ENCODE measurements around the gene SKAP2.

Gene SKAP2

DNA sequence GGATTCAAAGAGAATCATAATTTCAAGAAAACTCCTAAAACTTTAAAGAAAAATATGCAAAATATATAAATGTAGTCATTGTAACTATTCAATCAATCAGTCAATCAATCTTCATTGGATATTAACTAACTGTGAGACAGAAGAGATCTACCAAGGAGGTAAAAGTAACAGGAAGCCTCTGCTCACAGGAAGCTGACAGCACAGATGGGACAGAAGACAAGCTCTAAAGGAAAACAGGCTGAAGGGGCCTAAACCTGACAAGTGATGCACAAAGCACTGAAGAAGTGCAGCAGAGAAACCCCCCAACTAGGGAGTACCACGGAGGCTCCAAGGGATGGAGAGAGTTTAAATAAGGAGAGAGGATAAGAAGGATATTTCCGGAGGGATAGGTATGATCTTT, 173.0 kb downstream of the SKAP2 start:
- DNase-seq: no peak

DNA sequence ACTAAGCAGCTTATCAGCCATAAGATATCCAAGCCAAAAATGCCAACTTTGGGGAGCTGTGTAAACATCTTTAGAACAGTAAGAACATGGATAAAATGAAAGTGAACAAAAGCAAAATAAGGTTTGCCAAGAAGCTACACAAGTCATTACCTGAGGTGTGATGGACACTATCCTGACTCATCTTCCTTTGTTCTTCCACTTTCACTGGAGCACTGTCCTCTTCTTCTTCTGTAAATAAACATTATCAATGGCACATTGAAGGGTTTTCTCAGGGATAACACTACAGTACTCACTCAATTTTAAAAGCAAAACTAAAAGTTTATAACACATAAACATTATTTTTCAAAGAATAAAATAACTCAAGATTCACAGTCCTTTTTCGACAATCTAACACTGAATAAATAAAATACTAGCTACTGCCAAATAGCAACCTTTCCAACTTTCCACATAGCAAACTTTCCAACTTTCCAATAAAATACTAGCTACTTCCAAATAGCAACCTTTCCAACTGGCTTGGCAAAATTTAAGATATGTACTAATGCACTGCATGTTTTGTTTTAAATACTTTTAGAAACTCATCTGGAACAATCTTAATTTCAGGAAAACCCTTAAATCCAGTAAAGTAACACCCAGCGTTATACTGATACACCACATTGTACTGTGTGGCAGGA, 174.1 kb downstream of the SKAP2 start:
- no peak for DNase-seq

DNA sequence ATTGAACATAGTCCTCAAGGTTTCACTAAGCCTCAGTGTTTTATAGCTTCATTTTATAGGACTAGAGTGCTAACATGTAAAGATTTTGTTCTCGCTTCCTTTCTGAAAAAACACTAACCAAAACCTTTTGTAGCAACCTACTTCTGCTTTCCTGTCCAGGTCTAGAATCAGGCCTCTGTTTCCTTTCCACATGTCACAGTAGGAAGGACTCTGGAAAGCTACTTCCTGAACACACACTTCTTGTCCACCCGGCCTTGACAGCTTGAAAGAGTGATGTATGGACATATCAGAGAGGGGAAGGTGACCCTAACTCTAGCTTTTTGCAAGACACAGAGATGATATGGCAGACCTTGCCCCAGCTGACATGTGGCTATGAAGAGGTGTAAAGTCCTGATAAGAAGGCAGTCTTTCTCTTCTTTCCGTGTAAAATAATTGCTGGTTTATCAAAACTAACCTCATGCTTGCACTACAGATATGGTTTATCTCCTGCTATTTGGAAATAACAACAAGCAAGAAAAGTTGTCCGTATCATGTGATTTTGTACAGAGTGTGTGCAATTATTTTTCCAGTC, 175.4 kb downstream of the SKAP2 start:
- DNase-seq: no peak

- DNase-seq: no peak
These were observed 176.0 kb downstream of the SKAP2 start for GRCh38 chr7:26688388-26688787.

GRCh38 chr7:26687032-26687431, 177.4 kb downstream of the SKAP2 start:
- DNase-seq: no peak

DNA sequence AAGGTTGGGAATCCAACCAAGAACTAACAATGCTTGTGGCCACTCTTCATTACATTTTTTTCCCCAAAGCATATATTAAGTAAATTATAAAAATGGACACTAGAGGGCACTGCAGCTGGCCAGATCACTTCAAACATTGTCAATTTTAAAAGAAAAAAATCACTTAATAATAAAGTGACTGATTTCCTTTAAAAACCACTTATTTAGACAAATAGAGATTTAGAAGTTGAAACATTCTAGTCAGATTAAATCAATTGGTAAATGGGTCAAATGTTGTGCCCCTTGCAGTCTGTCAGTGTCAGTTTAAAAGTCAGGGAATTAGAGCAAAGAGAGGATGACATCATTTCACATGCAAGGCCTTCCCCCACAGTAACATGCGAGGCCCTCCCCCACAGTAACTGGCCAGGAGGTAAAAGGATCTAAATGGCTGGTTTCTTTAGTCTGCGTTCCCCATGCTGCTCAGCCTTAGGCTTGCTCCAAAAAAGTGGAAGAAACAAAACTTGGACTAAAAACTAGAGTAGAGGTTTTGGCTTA, 177.9 kb downstream of the SKAP2 start:
- DNase-seq: no peak

GRCh38 chr7:26685606-26686005, 178.8 kb downstream of the SKAP2 start:
- DNase-seq: no peak

- DNase-seq: no peak
These were observed 179.9 kb downstream of the SKAP2 start for GRCh38 chr7:26684447-26684846.

- no peak for DNase-seq
These were observed 181.1 kb downstream of the SKAP2 start for GRCh38 chr7:26683277-26683676.

- DNase-seq: no peak
These were observed 182.5 kb downstream of the SKAP2 start for GRCh38 chr7:26681819-26682418.

- no peak for DNase-seq
These were observed 183.8 kb downstream of the SKAP2 start for GRCh38 chr7:26680587-26680986.

DNA sequence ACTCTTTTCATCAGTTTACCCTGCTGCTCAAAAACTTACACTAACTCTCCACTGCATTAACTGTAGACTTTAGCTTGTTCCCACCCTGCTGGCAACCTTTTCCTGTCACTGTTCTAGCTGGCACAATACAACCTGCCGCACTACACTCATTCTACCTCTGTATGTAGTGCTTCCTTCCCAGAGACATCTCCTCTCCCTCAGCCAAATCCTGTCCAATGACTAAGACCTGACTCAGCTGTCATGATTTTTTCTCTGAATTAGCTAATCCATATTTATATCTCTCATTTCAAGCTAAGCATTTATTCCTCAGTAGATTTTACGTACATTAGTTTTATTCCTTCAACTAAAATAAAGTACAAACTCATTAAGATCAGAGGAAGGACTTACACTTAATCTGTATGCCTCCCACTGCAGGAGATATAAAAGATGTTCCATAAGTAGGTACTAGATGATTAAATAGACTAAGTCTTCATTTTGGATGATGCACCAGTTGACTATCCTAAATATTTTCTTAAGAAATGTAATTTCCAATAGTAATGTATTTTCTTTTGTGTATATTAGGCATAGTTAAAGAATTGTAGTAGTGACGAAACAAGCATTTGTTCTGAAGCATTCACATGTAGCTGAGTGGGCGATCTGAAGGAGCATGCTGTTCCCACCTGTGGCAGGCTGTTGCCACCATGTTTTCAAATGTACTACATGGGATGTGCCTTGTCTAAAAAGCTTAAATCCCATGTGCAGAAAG, 189.1 kb downstream of the SKAP2 start:
- no peak for DNase-seq

GRCh38 chr7:26673858-26674257, 190.5 kb downstream of the SKAP2 start:
- DNase-seq: no peak

DNA sequence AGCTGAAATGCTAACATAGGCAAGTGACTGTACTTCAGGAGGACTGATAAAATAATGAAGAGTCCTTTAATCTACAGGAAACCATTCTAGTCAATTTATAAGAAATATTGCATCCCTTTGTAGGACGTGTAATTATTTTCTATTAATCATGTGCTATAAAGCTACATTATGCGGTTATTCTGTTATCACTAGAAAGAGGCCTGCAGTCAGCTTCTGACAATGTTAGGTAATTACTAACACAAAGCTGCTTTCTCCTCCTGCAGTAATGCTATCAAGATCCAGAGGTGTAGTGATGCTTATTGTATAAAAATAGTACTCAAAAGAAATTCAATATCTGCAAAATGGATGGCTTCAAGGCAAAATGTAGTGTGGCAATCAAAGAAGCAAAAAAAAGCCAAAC, 191.1 kb downstream of the SKAP2 start:
- DNase-seq: no peak

DNA sequence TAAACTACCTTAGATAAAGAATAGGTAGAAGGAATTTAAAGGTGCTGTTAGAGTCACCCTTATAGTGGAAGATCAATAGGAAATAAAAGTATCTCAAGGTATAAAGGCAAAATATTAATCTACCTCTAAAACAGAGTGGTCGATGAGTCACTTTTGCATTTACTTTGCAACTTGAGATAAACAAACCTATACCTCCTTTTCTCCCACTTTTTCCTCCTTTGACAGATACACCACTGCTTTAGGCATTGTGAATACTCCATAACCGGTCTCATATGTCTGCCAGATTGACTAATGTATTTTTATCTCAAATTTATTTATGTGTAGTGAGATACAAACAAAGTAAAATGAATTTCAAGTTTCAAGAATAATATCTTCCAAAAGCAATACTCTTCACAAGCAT, 193.5 kb downstream of the SKAP2 start:
- DNase-seq: no peak

- DNase-seq: no peak
These were observed 194.1 kb downstream of the SKAP2 start for GRCh38 chr7:26670290-26670689.

DNA sequence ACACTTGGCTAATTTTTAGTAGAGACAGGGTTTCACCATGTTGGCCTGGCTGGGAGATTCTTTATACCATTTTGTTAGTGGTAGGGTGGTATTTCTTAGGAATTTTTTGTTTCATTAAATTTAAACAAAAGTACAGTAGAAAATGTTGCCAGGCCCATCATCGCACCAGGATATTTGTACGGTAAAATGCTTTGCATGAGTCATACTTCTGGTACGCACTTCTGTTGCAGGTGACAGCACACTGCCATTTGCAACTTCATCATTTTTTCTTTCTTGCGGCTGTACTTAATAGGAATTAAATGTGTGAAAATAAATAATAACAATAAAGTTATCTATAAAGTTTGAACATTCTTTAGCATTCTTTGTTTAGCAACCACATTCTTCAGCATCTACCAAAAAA, 195.6 kb downstream of the SKAP2 start:
- DNase-seq: no peak

DNA sequence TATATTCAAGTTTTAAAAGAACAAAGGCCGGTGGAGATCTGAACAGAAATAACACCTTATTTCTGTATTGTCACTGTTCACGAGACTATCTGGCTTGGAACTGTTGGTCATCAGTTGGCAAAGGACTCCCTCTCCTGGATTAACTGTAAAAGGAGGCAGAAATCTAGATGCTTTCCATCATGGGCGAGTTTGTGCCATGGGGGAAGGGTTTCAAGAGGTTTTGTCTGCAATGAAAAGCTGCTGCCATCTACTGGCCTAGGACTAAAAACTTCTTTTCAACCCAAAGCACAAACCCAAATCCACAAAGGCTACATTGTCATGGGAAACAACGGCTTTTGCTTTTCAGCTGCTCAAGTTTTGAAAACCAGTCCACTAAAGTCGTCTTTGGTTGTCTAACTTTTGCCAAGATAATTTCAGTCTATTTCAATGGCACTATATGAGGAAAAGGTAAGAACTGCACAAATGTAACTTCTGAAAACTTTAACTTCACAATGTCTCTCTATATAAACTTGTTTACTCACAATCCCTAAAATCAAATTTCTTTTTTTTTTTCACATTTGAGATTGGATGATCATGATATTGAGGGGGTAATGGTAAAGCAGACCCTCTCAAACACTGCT, 196.8 kb downstream of the SKAP2 start:
- no peak for DNase-seq

DNA sequence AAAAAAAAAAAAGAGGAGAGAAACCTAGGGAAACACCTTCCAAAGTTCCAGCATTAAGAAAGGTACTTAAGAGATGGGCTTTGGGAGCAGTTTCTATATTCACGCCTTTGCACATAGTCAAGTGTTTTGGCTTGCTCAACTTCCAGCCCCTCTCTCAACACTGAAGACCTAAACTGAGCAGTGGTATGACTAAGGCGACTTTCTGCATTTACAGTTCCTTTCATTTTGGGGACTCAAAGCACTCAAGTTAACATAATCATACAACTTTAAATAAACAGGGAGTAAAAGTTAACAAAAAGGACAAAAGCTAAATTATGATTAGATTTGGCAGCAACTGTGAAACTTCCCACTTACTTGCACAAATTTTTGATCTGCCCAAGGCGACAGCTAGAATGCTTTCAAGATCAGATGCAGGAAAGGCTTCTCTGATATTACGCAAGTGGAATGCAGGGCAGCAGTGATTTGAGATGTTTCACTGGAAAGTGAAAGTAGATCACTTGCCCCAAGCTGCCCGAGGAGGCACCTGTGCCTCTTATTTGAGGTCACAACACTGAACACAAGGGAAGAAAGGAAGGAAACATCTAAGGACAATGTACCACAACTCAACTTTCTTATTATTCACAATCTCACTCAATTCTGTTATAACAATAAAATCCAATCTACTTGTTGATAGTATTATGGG, 199.5 kb downstream of the SKAP2 start:
- no peak for DNase-seq

DNA sequence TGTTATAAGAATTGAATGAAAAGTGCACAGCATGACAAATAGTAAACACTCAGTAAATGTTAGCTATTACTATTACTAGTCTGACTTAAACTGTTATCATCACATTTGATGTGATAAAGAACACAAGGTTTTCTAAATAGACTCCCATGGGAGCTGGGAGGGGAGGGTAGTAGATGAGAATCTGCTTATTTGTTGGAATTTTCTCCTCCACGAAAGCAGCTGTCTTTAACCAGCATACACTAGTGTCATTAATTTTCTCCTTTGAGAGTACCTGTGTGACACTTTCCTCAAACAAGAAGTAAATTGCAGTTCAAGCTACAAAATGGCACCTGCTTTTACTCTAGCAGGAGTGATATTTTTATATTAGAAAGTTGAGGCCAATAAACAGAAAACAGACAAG, 200.1 kb downstream of the SKAP2 start:
- no peak for DNase-seq

- DNase-seq: no peak
These were observed 200.5 kb downstream of the SKAP2 start for GRCh38 chr7:26663874-26664273.

DNA sequence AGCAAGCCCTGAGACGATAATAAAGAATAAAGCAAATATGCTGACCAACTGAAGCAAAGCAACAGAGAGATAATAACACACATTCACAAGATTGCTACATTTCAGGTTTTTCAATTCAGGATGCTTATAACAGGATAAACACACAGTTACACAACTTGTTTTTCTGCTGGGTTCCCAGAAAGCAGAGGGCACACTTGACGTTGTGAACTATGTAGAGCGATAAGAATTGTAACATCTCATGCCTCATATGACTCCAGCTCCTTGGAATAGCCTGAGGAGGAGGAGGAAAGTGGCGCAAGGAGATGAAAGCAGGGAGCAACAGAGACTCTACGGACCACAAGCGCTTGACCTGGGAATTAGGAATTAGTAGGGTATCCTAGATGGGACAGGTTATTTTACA, 201.7 kb downstream of the SKAP2 start:
- no peak for DNase-seq

GRCh38 chr7:26659121-26659520, 205.3 kb downstream of the SKAP2 start:
- no peak for DNase-seq

Data from activated CD4-positive, CD25-positive, alpha-beta regulatory T cell treated with anti-CD3 and anti-CD28 coated beads, Interleukin-2, amount 50 U/mL, for 72 hours (primary cell).